ENCODE measurements around the gene GRAMD1A.
"Not testable (repeated sequence)": the region's sequence is repeated elsewhere in the genome, so short reads cannot be mapped to it uniquely, and the experiment has no call there.

The GRAMD1A gene

GRCh38 chr19:34999498-35000337 lies at the start of gene GRAMD1A:
TSS of gene GRAMD1A (plus strand) at chr19:35000323. CDS start at chr19:35000479, 156 bp downstream.
- DNase-seq: peak; percentile 61

- no peak for DNase-seq
Measured at GRCh38 chr19:34953092-34953491, 47.0 kb upstream of the GRAMD1A start.

GRCh38 chr19:34957830-34958751 lies 42.0 kb upstream of the GRAMD1A start:
- no peak for DNase-seq

- DNase-seq: no peak
Measured at GRCh38 chr19:34959021-34959420, 41.1 kb upstream of the GRAMD1A start.

- DNase-seq: no peak
Measured at GRCh38 chr19:34960103-34960805, 39.9 kb upstream of the GRAMD1A start.

- no peak for DNase-seq
Measured at GRCh38 chr19:34960940-34961679, 39.0 kb upstream of the GRAMD1A start.

- DNase-seq: no peak
Measured at GRCh38 chr19:34961775-34962686, 38.1 kb upstream of the GRAMD1A start.

GRCh38 chr19:34962687-34963572 lies 37.2 kb upstream of the GRAMD1A start:
- DNase-seq: no peak

GRCh38 chr19:34963573-34964406 lies 36.3 kb upstream of the GRAMD1A start, which contains the start of gene ZNF792:
TSS of gene ZNF792 (minus strand) at chr19:34964229. CDS start at chr19:34963662, 567 bp downstream.
- peak; percentile 41 for DNase-seq

GRCh38 chr19:34964598-34964997 lies 35.5 kb upstream of the GRAMD1A start:
- no peak for DNase-seq

GRCh38 chr19:34965505-34965904 lies 34.6 kb upstream of the GRAMD1A start:
- DNase-seq: not testable (repeated sequence)

- DNase-seq: no peak
Measured at GRCh38 chr19:34967551-34967950, 32.6 kb upstream of the GRAMD1A start.

- no peak for DNase-seq
Measured at GRCh38 chr19:34969721-34970120, 30.4 kb upstream of the GRAMD1A start.

GRCh38 chr19:34970185-34970780 lies 29.8 kb upstream of the GRAMD1A start:
- DNase-seq: not testable (repeated sequence)

GRCh38 chr19:34972163-34972705 lies 27.9 kb upstream of the GRAMD1A start:
- no peak for DNase-seq

GRCh38 chr19:34974646-34975045 lies 25.5 kb upstream of the GRAMD1A start:
- no peak for DNase-seq

- DNase-seq: no peak
Measured at GRCh38 chr19:34975056-34975455, 25.1 kb upstream of the GRAMD1A start.

GRCh38 chr19:34976611-34977010 lies 23.5 kb upstream of the GRAMD1A start:
- DNase-seq: no peak

Data from MV-4-11 (cell line).